Liver (tissue), 9 donors: Measurements from ENCODE around the gene ST6GALNAC3. TPM values are rescaled to one million over a fixed set of nuclear protein-coding genes. Genes with fewer than 3 reads are reported as not detected.

Experiments
- DNase-seq: peaks from one replicate; pipeline ENCODE4 v3.0.0-alpha.2; 2017; ENCODE audit warnings: low spot score
- H3K27ac ChIP-seq, 2 donors: one replicate each; pipeline ENCODE4 v1.7.0; 2013; ENCODE audit warnings: inconsistent platforms in 2 of 2, low read length in 2 of 2, control low read depth in 1 of 2, low read depth in 1 of 2, mild to moderate bottlenecking in 1 of 2
- H3K27me3 ChIP-seq, 4 donors: one replicate each; pipeline versions ENCODE4 v1.6.1 to v1.7.0; 2013; ENCODE audit warnings: low read length in 3 of 4, inconsistent platforms in 1 of 4, mild to moderate bottlenecking in 1 of 4, moderate library complexity in 1 of 4; ENCODE audit not compliant: control insufficient read depth in 4 of 4, insufficient read depth in 4 of 4
- H3K36me3 ChIP-seq, 4 donors: one replicate each; pipeline versions ENCODE4 v1.6.1 to v1.7.0; 2013; ENCODE audit warnings: low read length in 3 of 4, mild to moderate bottlenecking in 3 of 4, low read depth in 1 of 4, moderate library complexity in 1 of 4; ENCODE audit not compliant: control insufficient read depth in 4 of 4, insufficient read depth in 3 of 4
- H3K4me1 ChIP-seq, 4 donors: one replicate each; pipeline versions ENCODE4 v1.6.1 to v1.7.0; 2013; ENCODE audit warnings: low read length in 3 of 4, mild to moderate bottlenecking in 3 of 4, moderate library complexity in 1 of 4; ENCODE audit not compliant: control insufficient read depth in 4 of 4, insufficient read depth in 4 of 4
- H3K4me3 ChIP-seq, 3 donors: one replicate each; pipeline versions ENCODE4 v1.6.1 to v1.7.0; 2013; ENCODE audit warnings: low read length in 3 of 3, control low read depth in 1 of 3, low read depth in 1 of 3, mild to moderate bottlenecking in 1 of 3
- H3K9ac ChIP-seq, 2 donors: one replicate each; pipeline ENCODE4 v1.7.0; 2013; ENCODE audit warnings: low read length in 2 of 2, mild to moderate bottlenecking in 2 of 2, moderate library complexity in 2 of 2, control low read depth in 1 of 2, low read depth in 1 of 2
- H3K9me3 ChIP-seq, 4 donors: one replicate each; pipeline versions ENCODE4 v1.6.1 to v1.7.0; 2013; ENCODE audit warnings: low read length in 3 of 4; ENCODE audit not compliant: control insufficient read depth in 4 of 4
- ATF3 ChIP-seq: IDR thresholded peaks from 2 replicates; pipeline ENCODE4 v1.6.1; 2016; ENCODE audit warnings: antibody characterized with exemption
- EGR1 ChIP-seq, 2 donors: IDR thresholded peaks; 2 replicates each; pipeline ENCODE4 v1.6.1; 2016 to 2018; ENCODE audit warnings: antibody characterized with exemption in 2 of 2, low read depth in 2 of 2
- FOXA1 ChIP-seq: IDR thresholded peaks from 2 replicates; pipeline ENCODE4 v1.6.1; 2016; ENCODE audit warnings: antibody characterized with exemption
- FOXA2 ChIP-seq: IDR thresholded peaks from 2 replicates; pipeline ENCODE4 v1.6.1; 2016; ENCODE audit warnings: antibody characterized with exemption
- GABPA ChIP-seq, 2 donors: IDR thresholded peaks in 1 of 2; conservative IDR thresholded peaks in 1 of 2; 2 replicates each; pipeline ENCODE4 v1.6.1; 2016; ENCODE audit warnings: antibody characterized with exemption in 2 of 2, mild to moderate bottlenecking in 1 of 2, moderate library complexity in 1 of 2
- HNF4A ChIP-seq, 2 donors: conservative IDR thresholded peaks; 2 replicates each; pipeline ENCODE4 v1.6.1; 2016; ENCODE audit warnings: antibody characterized with exemption in 2 of 2, mild to moderate bottlenecking in 2 of 2
- HNF4G ChIP-seq: IDR thresholded peaks from 2 replicates; pipeline ENCODE4 v1.6.1; 2016; ENCODE audit warnings: antibody characterized with exemption
- JUND ChIP-seq, 2 donors: IDR thresholded peaks; 2 replicates each; pipeline ENCODE4 v1.6.1; 2016; ENCODE audit warnings: antibody characterized with exemption in 2 of 2
- NR2F2 ChIP-seq: IDR thresholded peaks from 2 replicates; pipeline ENCODE4 v1.6.1; 2016; ENCODE audit warnings: antibody characterized with exemption
- RAD21 ChIP-seq, 2 donors: IDR thresholded peaks; 2 replicates each; pipeline ENCODE4 v1.6.1; 2016; ENCODE audit warnings: antibody characterized with exemption in 2 of 2, mild to moderate bottlenecking in 2 of 2
- REST ChIP-seq: IDR thresholded peaks from 2 replicates; pipeline ENCODE4 v1.6.1; 2016; ENCODE audit warnings: antibody characterized with exemption, mild to moderate bottlenecking
- RXRA ChIP-seq, 2 donors: IDR thresholded peaks; 2 replicates each; pipeline ENCODE4 v1.6.1; 2017 to 2018; ENCODE audit warnings: antibody characterized with exemption in 2 of 2, mild to moderate bottlenecking in 1 of 2
- SP1 ChIP-seq: IDR thresholded peaks from 2 replicates; pipeline ENCODE4 v1.6.1; 2018; ENCODE audit warnings: antibody characterized with exemption, mild to moderate bottlenecking
- TAF1 ChIP-seq: conservative IDR thresholded peaks from 2 replicates; pipeline ENCODE4 v1.6.1; 2016; ENCODE audit warnings: antibody characterized with exemption, mild to moderate bottlenecking
- YY1 ChIP-seq: IDR thresholded peaks from 2 replicates; pipeline ENCODE4 v1.6.1; 2016; ENCODE audit warnings: antibody characterized with exemption, mild to moderate bottlenecking
- WGBS: extraction: QIAGEN DNeasy Blood & Tissue Kit; methylation state at CpG from one replicate; pipeline ENCODE4 v1.1.7; 2013; 5-methylcytosine and 5-hydroxymethylcytosine counted together
- polyA plus RNA-seq, 2 donors: library from polyadenylated mRNA; stranded (reverse) in 1 of 2; unstranded in 1 of 2; fragments of 200-250 nt in 1 of 2; fragments of >200 nt in 1 of 2; fragmentation: Nextera tagmentation in 1 of 2; extraction: Ambion mirVana in 1 of 2; gene quantifications; one replicate each; pipeline versions ENCODE4 v1.2.1 to v1.2.3, GENCODE V29; 2013 to 2015
- total RNA-seq, 2 donors: library from RNA; depleted of rRNA; stranded (reverse); fragments of >200 nt; gene quantifications; one replicate each; pipeline ENCODE4 v1.2.3, GENCODE V29; 2014
- TF ChIP-seq, protein P1 (sequence below): IDR thresholded peaks from 2 replicates; pipeline ENCODE4 v1.6.1; 2016; ENCODE audit warnings: antibody characterized with exemption
- TF ChIP-seq, protein P2 (sequence below): IDR thresholded peaks from 2 replicates; pipeline ENCODE4 v1.6.1; 2016; ENCODE audit warnings: antibody characterized with exemption
- TF ChIP-seq, protein P3 (sequence below): fragments of 150-350 bp; IDR thresholded peaks from 2 replicates; pipeline ENCODE4 v1.5.1; 2017; ENCODE audit warnings: improper control_type of control experiment, low read depth, low read length; ENCODE audit not compliant: missing input control
- donor health status: healthy.
- donor health status: healthy.
- donor health status: healthy.
- donor health status: healthy.
- donor health status: healthy.

ST6GALNAC3 gene
- total and polyA plus RNA-seq, 4 donors: 1.2 to 5.0 (median 3.2) TPM

DNA sequence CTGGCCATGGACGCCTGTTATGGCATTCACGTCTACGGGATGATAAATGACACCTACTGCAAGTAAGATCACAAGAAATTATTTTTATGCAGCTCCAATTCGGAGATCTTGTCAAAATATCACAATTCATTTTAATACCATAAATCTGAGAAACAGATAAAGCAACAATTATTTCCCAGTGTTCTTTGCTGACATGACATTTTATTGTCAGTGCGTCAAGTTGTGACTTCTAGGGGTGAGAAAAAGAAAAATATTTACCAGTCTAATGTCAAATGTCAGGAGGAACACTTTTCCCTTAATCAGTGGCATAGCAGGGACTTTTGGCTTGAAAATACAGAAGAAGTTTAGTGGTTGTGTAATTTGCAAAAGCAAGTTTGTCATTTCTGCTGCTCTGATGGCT is 553.0 kb downstream of the ST6GALNAC3 start:
- H3K27ac ChIP-seq: no peak overlapping the region
- no peaks in the 10 kb centered on the region for H3K27me3 ChIP-seq
- H3K4me3 ChIP-seq: no peak overlapping the region
- TF ChIP-seq, protein P1, sequence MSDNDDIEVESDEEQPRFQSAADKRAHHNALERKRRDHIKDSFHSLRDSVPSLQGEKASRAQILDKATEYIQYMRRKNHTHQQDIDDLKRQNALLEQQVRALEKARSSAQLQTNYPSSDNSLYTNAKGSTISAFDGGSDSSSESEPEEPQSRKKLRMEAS: no peak
- TF ChIP-seq GABPA (IDR thresholded peaks at IDR 0.05 in 1 of 2, conservative IDR thresholded peaks at IDR 0.05 in 1 of 2) (no peak), EGR1 (IDR thresholded peaks at IDR 0.05; ENCODE audit: low read depth in 2 of 2) (no peak), JUND (IDR thresholded peaks at IDR 0.05) (no peak), FOXA2 (no peak), YY1 (no peak), TAF1 (no peak), SP1 (no peak), RAD21 (IDR thresholded peaks at IDR 0.05) (no peak), HNF4A (conservative IDR thresholded peaks at IDR 0.05) (no peak), FOXA1 (no peak), ATF3 (no peak), HNF4G (no peak)
- TF ChIP-seq, protein P2, sequence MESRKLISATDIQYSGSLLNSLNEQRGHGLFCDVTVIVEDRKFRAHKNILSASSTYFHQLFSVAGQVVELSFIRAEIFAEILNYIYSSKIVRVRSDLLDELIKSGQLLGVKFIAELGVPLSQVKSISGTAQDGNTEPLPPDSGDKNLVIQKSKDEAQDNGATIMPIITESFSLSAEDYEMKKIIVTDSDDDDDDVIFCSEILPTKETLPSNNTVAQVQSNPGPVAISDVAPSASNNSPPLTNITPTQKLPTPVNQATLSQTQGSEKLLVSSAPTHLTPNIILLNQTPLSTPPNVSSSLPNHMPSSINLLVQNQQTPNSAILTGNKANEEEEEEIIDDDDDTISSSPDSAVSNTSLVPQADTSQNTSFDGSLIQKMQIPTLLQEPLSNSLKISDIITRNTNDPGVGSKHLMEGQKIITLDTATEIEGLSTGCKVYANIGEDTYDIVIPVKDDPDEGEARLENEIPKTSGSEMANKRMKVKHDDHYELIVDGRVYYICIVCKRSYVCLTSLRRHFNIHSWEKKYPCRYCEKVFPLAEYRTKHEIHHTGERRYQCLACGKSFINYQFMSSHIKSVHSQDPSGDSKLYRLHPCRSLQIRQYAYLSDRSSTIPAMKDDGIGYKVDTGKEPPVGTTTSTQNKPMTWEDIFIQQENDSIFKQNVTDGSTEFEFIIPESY: no peak
- TF ChIP-seq, protein P3, sequence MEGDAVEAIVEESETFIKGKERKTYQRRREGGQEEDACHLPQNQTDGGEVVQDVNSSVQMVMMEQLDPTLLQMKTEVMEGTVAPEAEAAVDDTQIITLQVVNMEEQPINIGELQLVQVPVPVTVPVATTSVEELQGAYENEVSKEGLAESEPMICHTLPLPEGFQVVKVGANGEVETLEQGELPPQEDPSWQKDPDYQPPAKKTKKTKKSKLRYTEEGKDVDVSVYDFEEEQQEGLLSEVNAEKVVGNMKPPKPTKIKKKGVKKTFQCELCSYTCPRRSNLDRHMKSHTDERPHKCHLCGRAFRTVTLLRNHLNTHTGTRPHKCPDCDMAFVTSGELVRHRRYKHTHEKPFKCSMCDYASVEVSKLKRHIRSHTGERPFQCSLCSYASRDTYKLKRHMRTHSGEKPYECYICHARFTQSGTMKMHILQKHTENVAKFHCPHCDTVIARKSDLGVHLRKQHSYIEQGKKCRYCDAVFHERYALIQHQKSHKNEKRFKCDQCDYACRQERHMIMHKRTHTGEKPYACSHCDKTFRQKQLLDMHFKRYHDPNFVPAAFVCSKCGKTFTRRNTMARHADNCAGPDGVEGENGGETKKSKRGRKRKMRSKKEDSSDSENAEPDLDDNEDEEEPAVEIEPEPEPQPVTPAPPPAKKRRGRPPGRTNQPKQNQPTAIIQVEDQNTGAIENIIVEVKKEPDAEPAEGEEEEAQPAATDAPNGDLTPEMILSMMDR: no peak
- no peak overlapping the region for H3K9ac ChIP-seq
- no peaks in the 10 kb centered on the region for H3K4me1 ChIP-seq
- no peak for DNase-seq
- 91% methylated on average over 5 of the region's 5 CpGs for WGBS
- no peaks in the 10 kb centered on the region for H3K36me3 ChIP-seq
- H3K9me3 ChIP-seq: no peaks in the 10 kb centered on the region

DNA sequence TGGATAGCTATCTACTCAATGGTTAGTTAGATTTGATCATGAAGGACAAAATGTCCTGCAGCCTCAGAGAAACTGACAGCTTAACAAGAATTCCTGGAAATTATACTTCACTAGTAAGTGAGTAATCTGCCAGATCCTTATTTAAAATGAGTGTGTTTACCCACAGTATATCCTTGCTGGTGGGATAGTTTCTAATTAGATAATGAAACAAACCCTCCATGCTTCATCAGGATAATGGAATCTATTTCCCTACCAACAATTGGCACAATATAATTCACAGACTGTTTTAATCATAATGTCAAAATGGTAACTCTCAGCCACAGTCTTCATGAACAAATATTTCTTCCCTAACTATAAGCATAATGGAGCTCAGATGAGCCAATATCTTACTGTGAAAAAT is 553.4 kb downstream of the ST6GALNAC3 start:
- Histone ChIP-seq H3K27me3 (no peaks in the 10 kb centered on the region), H3K27ac (no peak overlapping the region), H3K9ac (no peak overlapping the region), H3K9me3 (no peaks in the 10 kb centered on the region), H3K4me3 (no peak overlapping the region), H3K36me3 (no peaks in the 10 kb centered on the region), H3K4me1 (no peaks in the 10 kb centered on the region)
- DNase-seq: no peak
- TF ChIP-seq REST: no peak
- TF ChIP-seq HNF4G: no peak
- TF ChIP-seq NR2F2: no peak
- TF ChIP-seq RXRA (IDR thresholded peaks at IDR 0.05): no peak
- TF ChIP-seq, protein P1: no peak
- TF ChIP-seq, protein P3: no peak
- no peak for TF ChIP-seq HNF4A (conservative IDR thresholded peaks at IDR 0.05)
- no peak for TF ChIP-seq SP1
- TF ChIP-seq, protein P2: no peak
- TF ChIP-seq YY1: no peak
- TF ChIP-seq TAF1: no peak
- TF ChIP-seq JUND (IDR thresholded peaks at IDR 0.05): no peak
- TF ChIP-seq RAD21 (IDR thresholded peaks at IDR 0.05): no peak
- TF ChIP-seq FOXA2: no peak
- TF ChIP-seq FOXA1: no peak
